ENCODE data around the gene MEF2D. TPM values are rescaled to one million over a fixed set of nuclear protein-coding genes. Genes with fewer than 3 reads are reported as not detected.

The MEF2D gene
- total RNA-seq, 1 donor from 2014 or later: 26.6 TPM

DNA sequence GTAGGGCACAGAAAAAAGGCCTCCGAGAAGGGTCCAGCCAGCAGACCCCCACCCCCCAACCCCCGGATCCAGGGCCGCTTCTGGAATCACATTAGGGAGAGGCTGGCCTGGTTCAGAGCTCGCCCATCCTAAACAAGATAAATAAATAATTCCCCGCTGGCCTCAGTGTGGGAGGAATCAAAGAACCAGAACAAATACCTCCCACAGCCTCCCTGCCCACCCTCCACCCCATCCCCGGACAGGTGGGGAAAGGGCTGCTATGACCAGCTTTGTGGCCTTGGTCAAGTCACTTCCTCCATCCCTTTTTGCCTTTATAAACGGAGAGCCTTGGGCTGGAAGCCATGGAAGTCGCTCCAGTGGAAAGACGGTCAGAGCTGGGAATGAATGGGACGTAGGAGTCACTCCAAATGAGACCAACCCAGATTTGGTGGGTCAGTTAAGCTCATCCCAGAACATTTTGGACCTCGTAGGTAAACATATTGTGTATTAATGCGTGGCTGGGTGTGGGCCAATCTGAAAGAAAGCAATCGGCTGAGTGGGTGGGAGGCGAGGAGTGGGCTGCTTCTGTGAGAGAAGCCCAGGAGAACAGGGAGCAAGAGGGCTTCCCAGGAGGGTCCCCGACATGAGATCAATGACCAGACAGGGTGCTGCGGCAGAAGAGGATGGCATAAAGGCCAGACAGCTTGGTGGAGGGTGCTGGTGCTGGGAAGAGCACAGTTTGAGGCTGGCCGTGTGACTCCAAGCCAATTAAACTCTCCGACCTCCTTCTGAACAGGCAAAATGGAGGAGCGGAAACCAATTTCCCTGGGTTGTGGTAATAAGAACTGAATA, 63.3 kb downstream of the MEF2D start:
- no peaks in the 10 kb centered on the region for H3K9me3 Mint-ChIP-seq (ENCODE audit: low read depth)
- H3K27me3 Mint-ChIP-seq: peaks cover 95% of the 10 kb centered on the region
- no peaks in the 10 kb centered on the region for H3K36me3 Mint-ChIP-seq (ENCODE audit: insufficient read depth)
- TF ChIP-seq CTCF (IDR thresholded peaks at IDR 0.05; ENCODE audit: unreplicated experiment): no peak
- H3K4me1 Mint-ChIP-seq (ENCODE audit: low read depth): peaks cover 5% of the 10 kb centered on the region
- no peak overlapping the region for H3K4me3 Mint-ChIP-seq (ENCODE audit: low read depth)
- no peak overlapping the region for H3K27ac Mint-ChIP-seq
- DNase-seq (ENCODE audit: low spot score, unreplicated experiment): no peak

GRCh38 chr1:156436141-156437036, 64.2 kb downstream of the MEF2D start:
- no peak for DNase-seq (ENCODE audit: low spot score, unreplicated experiment)
- TF ChIP-seq CTCF (IDR thresholded peaks at IDR 0.05; ENCODE audit: unreplicated experiment): no peak
- no peaks in the 10 kb centered on the region for H3K36me3 Mint-ChIP-seq (ENCODE audit: insufficient read depth)
- H3K9me3 Mint-ChIP-seq (ENCODE audit: low read depth): no peaks in the 10 kb centered on the region
- H3K4me1 Mint-ChIP-seq (ENCODE audit: low read depth): peaks cover 5% of the 10 kb centered on the region
- peaks cover 95% of the 10 kb centered on the region for H3K27me3 Mint-ChIP-seq
- H3K27ac Mint-ChIP-seq: no peak overlapping the region
- H3K4me3 Mint-ChIP-seq (ENCODE audit: low read depth): no peak overlapping the region

- no peak for TF ChIP-seq CTCF (IDR thresholded peaks at IDR 0.05; ENCODE audit: unreplicated experiment)
- Mint-ChIP-seq H3K4me1 (ENCODE audit: low read depth) (peaks cover 5% of the 10 kb centered on the region), H3K4me3 (ENCODE audit: low read depth) (peak overlapping the region; percentile 29), H3K27ac (no peak overlapping the region), H3K36me3 (ENCODE audit: insufficient read depth) (no peaks in the 10 kb centered on the region), H3K27me3 (peaks cover 95% of the 10 kb centered on the region), H3K9me3 (ENCODE audit: low read depth) (no peaks in the 10 kb centered on the region)
- no peak for DNase-seq (ENCODE audit: low spot score, unreplicated experiment)
Observed at GRCh38 chr1:156435545-156436140, 64.9 kb downstream of the MEF2D start.

- no peak for TF ChIP-seq CTCF (IDR thresholded peaks at IDR 0.05; ENCODE audit: unreplicated experiment)
- H3K9me3 Mint-ChIP-seq (ENCODE audit: low read depth): no peaks in the 10 kb centered on the region
- H3K36me3 Mint-ChIP-seq (ENCODE audit: insufficient read depth): no peaks in the 10 kb centered on the region
- peaks cover 5% of the 10 kb centered on the region for H3K4me1 Mint-ChIP-seq (ENCODE audit: low read depth)
- peaks cover 95% of the 10 kb centered on the region for H3K27me3 Mint-ChIP-seq
- DNase-seq (ENCODE audit: low spot score, unreplicated experiment): no peak
- H3K4me3 Mint-ChIP-seq (ENCODE audit: low read depth): no peak overlapping the region
- no peak overlapping the region for H3K27ac Mint-ChIP-seq
Observed at GRCh38 chr1:156434989-156435544, 65.5 kb downstream of the MEF2D start.

DNA sequence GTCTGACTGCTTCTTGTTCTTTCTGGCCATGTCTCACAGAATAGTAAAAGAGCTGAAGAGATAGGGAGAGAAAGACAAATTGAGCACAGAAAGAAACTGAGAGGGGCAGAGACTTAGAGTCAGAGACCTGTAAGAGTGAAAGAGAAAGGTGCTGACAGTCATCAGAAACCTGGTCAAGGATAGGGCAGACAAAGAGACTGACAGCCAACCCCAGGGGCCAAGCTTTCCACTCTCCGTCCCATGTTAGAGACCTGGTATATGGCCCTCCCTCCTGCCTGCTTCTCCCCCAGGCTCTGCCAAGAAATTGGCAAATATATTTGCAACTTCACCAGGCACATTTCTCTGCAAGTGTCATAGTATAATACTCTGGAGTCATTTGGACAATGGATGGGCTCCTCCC, 67.0 kb downstream of the MEF2D start:
- H3K27me3 Mint-ChIP-seq: peaks cover 95% of the 10 kb centered on the region
- no peak overlapping the region for H3K27ac Mint-ChIP-seq
- no peaks in the 10 kb centered on the region for H3K9me3 Mint-ChIP-seq (ENCODE audit: low read depth)
- TF ChIP-seq CTCF (IDR thresholded peaks at IDR 0.05; ENCODE audit: unreplicated experiment): no peak
- no peaks in the 10 kb centered on the region for H3K36me3 Mint-ChIP-seq (ENCODE audit: insufficient read depth)
- no peak for DNase-seq (ENCODE audit: low spot score, unreplicated experiment)
- no peak overlapping the region for H3K4me3 Mint-ChIP-seq (ENCODE audit: low read depth)
- peaks cover 6% of the 10 kb centered on the region for H3K4me1 Mint-ChIP-seq (ENCODE audit: low read depth)

Data from progenitor cell of endocrine pancreas (in vitro differentiated cells).